Fibroblast of lung (primary cell): Measurements from ENCODE around the gene ACAN. TPM values are rescaled to one million over a fixed set of nuclear protein-coding genes. Genes with fewer than 3 reads are reported as not detected.

Experiments used
- DNase-seq, 2 donors: peaks; one replicate each; pipeline versions ENCODE4 v3.0.0 to v3.0.0-alpha.2; 2010; ENCODE audit warnings: low read depth in 2 of 2
- H2AFZ ChIP-seq: 2 replicates; pipeline ENCODE4 v1.5.1; 2012; ENCODE audit warnings: low read length, control low read depth, inconsistent platforms
- H3K27ac ChIP-seq: 2 replicates; pipeline ENCODE4 v1.5.1; 2011; ENCODE audit warnings: low read length, control low read depth; ENCODE audit not compliant: insufficient read depth
- H3K27me3 ChIP-seq: 2 replicates; pipeline ENCODE4 v1.5.1; 2011; ENCODE audit warnings: mild to moderate bottlenecking, low read length; ENCODE audit not compliant: control insufficient read depth, insufficient read depth
- H3K36me3 ChIP-seq: 2 replicates; pipeline ENCODE4 v1.5.1; 2011; ENCODE audit warnings: low read length; ENCODE audit not compliant: control insufficient read depth, insufficient read depth
- H3K4me1 ChIP-seq: 2 replicates; pipeline ENCODE4 v1.5.1; 2011; ENCODE audit warnings: low read length; ENCODE audit not compliant: control insufficient read depth, insufficient read depth; ENCODE audit errors: extremely low read depth
- H3K4me2 ChIP-seq: 2 replicates; pipeline ENCODE4 v1.5.1; 2011; ENCODE audit warnings: low read length, control low read depth; ENCODE audit not compliant: insufficient read depth; ENCODE audit errors: extremely low read depth
- H3K4me3 ChIP-seq, 4 experiments: fragments of 200-600 bp in 1 of 4; sonication (generic) in 1 of 4; replicated peaks in 1 of 4; 2 replicates each; pipeline ENCODE4 v1.5.1; 2011 to 2016; ENCODE audit warnings: low read length in 4 of 4, low read depth in 3 of 4, mild to moderate bottlenecking in 3 of 4, control low read depth in 2 of 4, inconsistent platforms in 1 of 4, mixed read lengths in 1 of 4; ENCODE audit not compliant: insufficient read depth in 1 of 4; ENCODE audit errors: control extremely low read depth in 1 of 4
- H3K79me2 ChIP-seq: 2 replicates; pipeline ENCODE4 v1.5.1; 2012; ENCODE audit warnings: mild to moderate bottlenecking, low read length, inconsistent platforms; ENCODE audit not compliant: control insufficient read depth, insufficient read depth
- H3K9ac ChIP-seq: 2 replicates; pipeline ENCODE4 v1.5.1; 2011; ENCODE audit warnings: mild to moderate bottlenecking, low read length, control low read depth; ENCODE audit not compliant: insufficient read depth
- H3K9me3 ChIP-seq: 2 replicates; pipeline ENCODE4 v1.5.1; 2012; ENCODE audit warnings: low read depth, low read length; ENCODE audit not compliant: control insufficient read depth, insufficient read depth
- H4K20me1 ChIP-seq: 2 replicates; pipeline ENCODE4 v1.5.1; 2011; ENCODE audit warnings: low read length; ENCODE audit not compliant: control insufficient read depth, insufficient read depth; ENCODE audit errors: extremely low read depth
- EZH2 ChIP-seq: IDR thresholded peaks from 2 replicates; pipeline ENCODE4 v1.5.1; 2012; ENCODE audit warnings: low read length, control low read depth, mild to moderate bottlenecking; ENCODE audit errors: missing control alignments
- polyA plus RNA-seq, 2 donors: library from polyadenylated mRNA; depleted of rRNA in 1 of 2; stranded (reverse) in 1 of 2; unstranded in 1 of 2; fragments of >200 nt; gene quantifications; 2 replicates each; pipeline ENCODE4 v1.2.1, GENCODE V29; 2011 to 2012; ENCODE audit warnings: missing spikeins in 1 of 2
- total RNA-seq: library from RNA; depleted of rRNA; stranded (reverse); fragments of >200 nt; gene quantifications from 2 replicates; pipeline ENCODE4 v1.2.1, GENCODE V29; 2014
- TF ChIP-seq, protein P1 (sequence below), 2 donors: IDR thresholded peaks in 1 of 2; conservative IDR thresholded peaks in 1 of 2; 1 replicate in 1 of 2; 2 replicates in 1 of 2; pipeline ENCODE4 v1.5.1; 2011 to 2012; ENCODE audit warnings: low read length in 2 of 2, control low read depth in 1 of 2, inconsistent platforms in 1 of 2, low read depth in 1 of 2, mild to moderate bottlenecking in 1 of 2

The ACAN gene
- total and polyA plus RNA-seq, 2 donors (not counting 1 experiment from before 2014, with no cell fraction given): under 0.01 to 3.0 TPM

DNA sequence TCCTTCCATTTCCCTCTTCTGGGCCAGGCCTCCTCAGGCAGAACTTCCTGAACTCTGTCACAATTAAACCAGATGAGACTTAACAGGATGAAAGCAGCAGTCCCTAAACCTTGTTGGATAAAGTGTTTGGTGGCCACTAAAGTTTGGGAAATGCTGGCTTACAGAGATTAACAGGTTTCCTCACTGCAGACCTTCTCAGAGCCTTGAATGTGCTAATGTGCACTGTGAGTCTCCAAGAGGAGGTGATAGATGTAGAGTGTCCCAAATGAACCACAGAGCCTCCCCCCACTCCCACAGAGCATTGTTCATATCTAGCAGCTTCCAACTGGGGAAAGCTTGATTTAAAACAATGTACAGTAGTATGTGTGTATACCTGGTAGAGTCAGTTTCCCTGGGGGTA lies 49.2 kb downstream of the ACAN start:
- H4K20me1 ChIP-seq: no peaks in the 10 kb centered on the region
- TF ChIP-seq EZH2: no peak
- TF ChIP-seq, protein P1, sequence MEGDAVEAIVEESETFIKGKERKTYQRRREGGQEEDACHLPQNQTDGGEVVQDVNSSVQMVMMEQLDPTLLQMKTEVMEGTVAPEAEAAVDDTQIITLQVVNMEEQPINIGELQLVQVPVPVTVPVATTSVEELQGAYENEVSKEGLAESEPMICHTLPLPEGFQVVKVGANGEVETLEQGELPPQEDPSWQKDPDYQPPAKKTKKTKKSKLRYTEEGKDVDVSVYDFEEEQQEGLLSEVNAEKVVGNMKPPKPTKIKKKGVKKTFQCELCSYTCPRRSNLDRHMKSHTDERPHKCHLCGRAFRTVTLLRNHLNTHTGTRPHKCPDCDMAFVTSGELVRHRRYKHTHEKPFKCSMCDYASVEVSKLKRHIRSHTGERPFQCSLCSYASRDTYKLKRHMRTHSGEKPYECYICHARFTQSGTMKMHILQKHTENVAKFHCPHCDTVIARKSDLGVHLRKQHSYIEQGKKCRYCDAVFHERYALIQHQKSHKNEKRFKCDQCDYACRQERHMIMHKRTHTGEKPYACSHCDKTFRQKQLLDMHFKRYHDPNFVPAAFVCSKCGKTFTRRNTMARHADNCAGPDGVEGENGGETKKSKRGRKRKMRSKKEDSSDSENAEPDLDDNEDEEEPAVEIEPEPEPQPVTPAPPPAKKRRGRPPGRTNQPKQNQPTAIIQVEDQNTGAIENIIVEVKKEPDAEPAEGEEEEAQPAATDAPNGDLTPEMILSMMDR (conservative IDR thresholded peaks at IDR 0.05 in 1 of 2, IDR thresholded peaks at IDR 0.05 in 1 of 2; ENCODE audit: low read depth in 1 of 2, low read length in 2 of 2): no peak

DNA sequence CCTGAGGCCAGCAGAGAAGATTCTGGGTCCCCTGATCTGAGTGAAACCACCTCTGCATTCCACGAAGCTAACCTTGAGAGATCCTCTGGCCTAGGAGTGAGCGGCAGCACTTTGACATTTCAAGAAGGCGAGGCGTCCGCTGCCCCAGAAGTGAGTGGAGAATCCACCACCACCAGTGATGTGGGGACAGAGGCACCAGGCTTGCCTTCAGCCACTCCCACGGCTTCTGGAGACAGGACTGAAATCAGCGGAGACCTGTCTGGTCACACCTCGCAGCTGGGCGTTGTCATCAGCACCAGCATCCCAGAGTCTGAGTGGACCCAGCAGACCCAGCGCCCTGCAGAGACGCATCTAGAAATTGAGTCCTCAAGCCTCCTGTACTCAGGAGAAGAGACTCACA lies 55.7 kb downstream of the ACAN start:
- Histone ChIP-seq H3K9ac (no peak overlapping the region), H2AFZ (no peak overlapping the region), H3K4me3 (no peak overlapping the region), H4K20me1 (no peaks in the 10 kb centered on the region), H3K27me3 (peaks cover 20% of the 10 kb centered on the region), H3K79me2 (no peaks in the 10 kb centered on the region), H3K4me2 (no peak overlapping the region), H3K4me1 (no peaks in the 10 kb centered on the region), H3K27ac (no peak overlapping the region), H3K9me3 (no peaks in the 10 kb centered on the region), H3K36me3 (no peaks in the 10 kb centered on the region)
- no peak for DNase-seq
- TF ChIP-seq EZH2: no peak
- TF ChIP-seq, protein P1 (conservative IDR thresholded peaks at IDR 0.05 in 1 of 2, IDR thresholded peaks at IDR 0.05 in 1 of 2; ENCODE audit: low read depth in 1 of 2, low read length in 2 of 2): no peak

More for the DNA sequence above, 49.2 kb downstream of the ACAN start:
- H3K36me3 ChIP-seq: no peaks in the 10 kb centered on the region
- H3K4me2 ChIP-seq: no peak overlapping the region
- peaks cover 5% of the 10 kb centered on the region for H3K27me3 ChIP-seq
- H3K4me3 ChIP-seq: no peak overlapping the region
- no peak for DNase-seq
- no peak overlapping the region for H2AFZ ChIP-seq
- H3K9ac ChIP-seq: no peak overlapping the region
- H3K79me2 ChIP-seq: no peaks in the 10 kb centered on the region
- H3K9me3 ChIP-seq: no peaks in the 10 kb centered on the region
- H3K4me1 ChIP-seq: no peaks in the 10 kb centered on the region
- no peak overlapping the region for H3K27ac ChIP-seq

DNA sequence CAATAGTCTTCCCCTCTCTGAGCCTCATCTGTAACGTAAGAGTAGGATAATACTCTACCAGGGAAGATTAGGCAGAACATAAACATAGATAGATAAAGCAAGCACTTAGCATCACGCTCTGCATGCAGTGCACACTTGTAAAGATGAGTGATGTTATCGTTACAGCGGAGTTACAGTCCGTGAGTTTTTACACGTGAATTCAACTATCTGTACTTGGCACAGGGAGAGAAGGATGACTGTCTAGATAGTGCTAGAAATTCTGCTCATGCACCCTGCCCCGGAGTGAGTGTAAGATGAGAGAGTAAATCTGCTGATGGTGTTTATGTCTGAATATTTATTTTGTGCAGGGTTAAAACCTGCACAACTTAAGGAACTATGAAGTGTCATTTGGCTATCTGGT lies 56.3 kb downstream of the ACAN start:
- H3K4me3 ChIP-seq: no peak overlapping the region
- no peak overlapping the region for H3K27ac ChIP-seq
- TF ChIP-seq, protein P1 (conservative IDR thresholded peaks at IDR 0.05 in 1 of 2, IDR thresholded peaks at IDR 0.05 in 1 of 2; ENCODE audit: low read depth in 1 of 2, low read length in 2 of 2): no peak
- no peak for TF ChIP-seq EZH2
- no peak overlapping the region for H2AFZ ChIP-seq
- no peak overlapping the region for H3K4me2 ChIP-seq
- H4K20me1 ChIP-seq: no peaks in the 10 kb centered on the region
- no peak for DNase-seq
- no peaks in the 10 kb centered on the region for H3K36me3 ChIP-seq
- H3K27me3 ChIP-seq: peaks cover 21% of the 10 kb centered on the region
- no peaks in the 10 kb centered on the region for H3K9me3 ChIP-seq
- H3K9ac ChIP-seq: no peak overlapping the region
- no peaks in the 10 kb centered on the region for H3K79me2 ChIP-seq
- no peaks in the 10 kb centered on the region for H3K4me1 ChIP-seq
